NCI-H128 (cell line): ENCODE measurements around the gene ELFN2.

Experiments
- DNase-seq: peaks from one replicate; lab custom pipeline; 2025; ENCODE audit not compliant: unreplicated experiment; lab: John Stamatoyannopoulos, UW

The ELFN2 gene

GRCh38 chr22:37363261-37363992 lies 63.9 kb downstream of the ELFN2 start:
- no peak for DNase-seq

GRCh38 chr22:37362621-37363020 lies 64.7 kb downstream of the ELFN2 start:
- no peak for DNase-seq

- no peak for DNase-seq
Measured at GRCh38 chr22:37358917-37359316, 68.4 kb downstream of the ELFN2 start.

GRCh38 chr22:37358386-37358785 lies 68.9 kb downstream of the ELFN2 start:
- no peak for DNase-seq

GRCh38 chr22:37357446-37358075 lies 69.7 kb downstream of the ELFN2 start:
- no peak for DNase-seq

- no peak for DNase-seq
Measured at GRCh38 chr22:37356922-37357321, 70.4 kb downstream of the ELFN2 start.

- DNase-seq: no peak
Measured at GRCh38 chr22:37355174-37355573, 72.1 kb downstream of the ELFN2 start.

- no peak for DNase-seq
Measured at GRCh38 chr22:37354670-37355069, 72.6 kb downstream of the ELFN2 start.

- no peak for DNase-seq
Measured at GRCh38 chr22:37354261-37354660, 73.0 kb downstream of the ELFN2 start.

GRCh38 chr22:37353839-37354238 lies 73.4 kb downstream of the ELFN2 start:
- DNase-seq: no peak

GRCh38 chr22:37352481-37352880 lies 74.8 kb downstream of the ELFN2 start:
- no peak for DNase-seq

- DNase-seq: no peak
Measured at GRCh38 chr22:37351232-37351631, 76.0 kb downstream of the ELFN2 start.

- no peak for DNase-seq
Measured at GRCh38 chr22:37349043-37349814, 78.0 kb downstream of the ELFN2 start.

- no peak for DNase-seq
Measured at GRCh38 chr22:37346505-37346895, 80.8 kb downstream of the ELFN2 start.

- no peak for DNase-seq
Measured at GRCh38 chr22:37345863-37346504, 81.3 kb downstream of the ELFN2 start.

- no peak for DNase-seq
Measured at GRCh38 chr22:37344735-37345449, 82.4 kb downstream of the ELFN2 start.

- no peak for DNase-seq
Measured at GRCh38 chr22:37343863-37344734, 83.2 kb downstream of the ELFN2 start.

GRCh38 chr22:37343348-37343747 lies 83.9 kb downstream of the ELFN2 start:
- DNase-seq: no peak

GRCh38 chr22:37342065-37342464 lies 85.2 kb downstream of the ELFN2 start:
- no peak for DNase-seq
